ENCODE data around the gene VPS37B.

The VPS37B gene

DNA sequence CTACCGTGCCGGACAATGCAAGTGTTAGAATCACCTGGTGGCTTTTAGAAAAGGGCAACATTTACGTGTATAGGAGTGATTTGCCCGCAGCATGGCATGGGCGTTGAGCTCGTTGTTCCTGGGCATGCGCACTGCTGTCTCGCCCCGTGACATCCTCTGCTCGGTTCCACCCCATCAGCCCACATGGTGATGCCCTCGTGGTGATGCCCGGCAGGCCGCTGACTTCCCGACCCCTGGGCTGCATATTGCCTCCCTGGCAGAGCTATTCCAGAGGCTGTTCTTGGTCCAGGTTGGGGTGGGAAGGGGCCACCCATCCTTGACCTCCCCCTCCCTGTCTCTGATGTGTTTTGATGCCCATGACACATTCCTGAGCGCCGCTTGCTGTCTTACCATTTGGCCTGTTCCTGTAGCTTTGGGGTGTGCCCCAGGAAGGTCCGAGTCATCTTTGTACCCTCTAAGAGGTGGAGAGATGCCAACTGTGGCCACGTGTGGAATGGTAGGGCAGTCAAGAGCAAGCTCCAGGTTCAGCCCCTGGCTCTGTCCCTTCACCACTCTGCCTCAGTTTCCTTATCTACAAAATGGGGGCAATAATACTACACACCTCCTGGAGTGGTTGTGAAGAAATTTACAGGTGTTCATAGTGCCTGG, 55.9 kb downstream of the VPS37B start:
- DNase-seq, result no peak
- no peak for ATAC-seq

DNA sequence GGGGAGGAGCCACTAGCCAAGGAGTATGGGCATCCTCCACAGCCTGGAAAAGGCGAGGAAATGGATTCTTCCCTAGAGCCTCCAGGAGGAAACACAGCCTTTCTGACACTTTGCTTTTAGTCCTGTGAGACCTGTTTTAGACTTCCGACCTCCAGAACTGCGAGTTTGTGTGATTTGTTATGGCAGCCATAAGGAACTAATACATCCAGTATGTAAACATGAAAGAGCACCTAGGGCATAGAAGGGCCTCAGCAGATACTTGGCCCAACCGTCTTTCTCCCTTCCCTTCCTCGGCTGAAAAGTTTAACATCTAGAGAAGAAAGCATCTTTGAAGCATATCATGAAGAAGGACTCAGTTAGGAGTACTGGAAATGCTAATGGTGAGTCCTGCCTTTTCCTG, 57.1 kb downstream of the VPS37B start:
- ATAC-seq, result no peak
- no peak for DNase-seq

DNA sequence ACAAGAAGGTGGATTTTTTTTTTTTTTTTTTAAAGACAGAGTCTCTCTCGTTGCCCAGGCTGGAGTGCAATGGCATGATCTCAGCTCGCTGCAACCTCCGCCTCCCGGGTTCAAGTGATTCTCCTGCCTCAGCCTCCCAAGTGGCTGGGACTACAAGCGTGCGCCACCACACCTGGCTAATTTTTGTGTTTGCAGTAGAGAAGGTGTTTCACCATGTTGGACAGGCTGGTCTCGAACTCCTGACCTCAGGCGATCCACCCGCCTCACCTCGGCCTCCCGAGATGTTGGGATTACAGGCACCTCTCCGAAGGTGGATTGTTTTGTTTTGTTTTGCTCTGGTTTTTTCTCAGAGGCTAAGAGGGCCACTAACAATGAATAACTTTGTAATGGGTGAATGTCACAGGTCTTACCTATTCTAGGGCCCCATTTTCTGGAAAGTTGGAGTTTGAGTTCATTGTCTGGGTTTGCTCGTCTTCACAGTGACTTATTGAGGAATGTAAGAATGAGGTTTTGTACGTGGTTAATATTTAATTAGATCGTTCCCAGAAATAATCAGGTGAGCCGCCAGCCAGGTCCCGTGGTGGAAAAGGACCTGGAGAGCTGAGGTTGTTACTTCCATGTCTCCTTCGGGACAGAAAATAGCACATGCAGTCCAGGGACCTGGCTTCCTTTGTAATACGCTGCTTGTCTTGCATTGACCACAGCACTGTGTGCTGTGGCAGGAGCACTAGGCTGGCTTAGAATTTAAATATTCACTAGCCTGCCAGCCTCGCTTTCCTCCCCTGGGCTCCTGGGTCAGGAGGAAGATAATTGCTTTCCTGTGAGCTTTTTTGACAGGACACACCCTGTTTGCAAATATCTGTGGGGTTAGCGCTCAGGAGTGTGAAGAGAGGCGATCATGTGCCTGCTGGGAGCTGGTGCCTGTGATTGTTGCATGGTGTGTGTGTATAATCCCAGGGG, 58.3 kb downstream of the VPS37B start:
- DNase-seq, result no peak
- no peak for ATAC-seq

GRCh38 chr12:122836027-122836921, 59.6 kb downstream of the VPS37B start:
- ATAC-seq (peak; percentile 75), DNase-seq (peak; percentile 56)

GRCh38 chr12:122835750-122836026, 60.2 kb downstream of the VPS37B start:
- DNase-seq, result peak; percentile 48
- peak; percentile 57 for ATAC-seq

GRCh38 chr12:122834921-122835749, 60.8 kb downstream of the VPS37B start, which contains the start of gene HIP1R:
HIP1R (plus strand) TSS chr12:122835457; CDS start chr12:122835551, 94 bp downstream.
- DNase-seq (peak; percentile 77), ATAC-seq (peak; percentile 50)

GRCh38 chr12:122834104-122834920, 61.6 kb downstream of the VPS37B start:
- ATAC-seq (no peak), DNase-seq (peak; percentile 26)

DNA sequence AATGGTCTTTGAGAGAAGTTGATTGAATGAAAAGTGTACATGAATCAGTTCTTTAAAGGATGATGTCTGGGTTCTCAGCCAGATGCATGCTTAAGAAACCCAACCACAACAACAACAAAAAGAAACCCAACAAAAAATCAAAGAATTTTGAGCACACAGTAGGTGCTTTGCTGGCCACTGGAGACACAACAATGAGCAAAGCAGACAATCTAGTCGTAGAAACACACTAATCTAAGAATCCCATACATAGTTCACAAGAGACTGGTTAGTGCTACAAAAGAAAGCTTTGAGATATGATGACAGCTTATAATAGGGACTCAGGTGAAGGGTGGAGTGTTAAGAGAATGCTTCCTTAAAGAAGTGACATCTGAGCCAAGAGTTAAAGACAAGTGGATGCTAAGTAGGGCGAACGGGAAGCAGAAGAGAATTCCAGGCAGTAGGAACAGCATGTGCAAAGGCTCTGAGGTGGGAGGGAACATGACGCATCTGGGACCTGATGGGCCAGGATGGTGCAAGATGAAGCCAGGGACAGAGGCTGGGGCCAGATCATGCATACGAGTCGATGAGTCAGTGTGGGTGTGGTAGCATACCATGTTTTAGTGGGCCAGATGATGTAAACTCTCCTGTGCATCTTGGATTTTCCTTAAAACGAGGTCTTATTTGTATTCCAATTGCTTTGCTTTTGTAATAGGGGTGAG, 65.3 kb downstream of the VPS37B start:
- DNase-seq (no peak), ATAC-seq (no peak)

DNA sequence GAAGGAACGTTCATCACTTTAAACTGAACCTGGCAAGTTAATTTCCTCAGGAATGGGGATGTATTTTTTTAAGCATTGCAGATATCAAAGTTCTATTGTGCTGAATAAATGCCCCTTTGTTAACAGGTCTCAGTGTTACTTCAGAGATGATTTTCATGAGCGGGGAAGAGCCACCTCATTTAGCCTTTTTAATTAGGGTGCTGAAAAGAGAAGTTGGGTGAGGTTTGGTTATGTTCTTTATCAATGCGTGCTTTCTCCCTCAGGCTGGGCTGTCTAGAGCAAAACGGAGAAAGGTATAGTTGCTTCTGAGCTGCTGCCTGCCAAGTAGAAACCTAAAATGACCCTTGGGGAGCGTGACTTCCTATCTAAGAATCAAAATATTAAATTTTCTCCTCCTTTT, 68.7 kb downstream of the VPS37B start:
- no peak for ATAC-seq
- no peak for DNase-seq

- ATAC-seq (no peak), DNase-seq (no peak)
Measured at GRCh38 chr12:122825773-122826724, 69.9 kb downstream of the VPS37B start.

- ATAC-seq (no peak), DNase-seq (no peak)
Measured at GRCh38 chr12:122823429-122823828, 72.5 kb downstream of the VPS37B start.

DNA sequence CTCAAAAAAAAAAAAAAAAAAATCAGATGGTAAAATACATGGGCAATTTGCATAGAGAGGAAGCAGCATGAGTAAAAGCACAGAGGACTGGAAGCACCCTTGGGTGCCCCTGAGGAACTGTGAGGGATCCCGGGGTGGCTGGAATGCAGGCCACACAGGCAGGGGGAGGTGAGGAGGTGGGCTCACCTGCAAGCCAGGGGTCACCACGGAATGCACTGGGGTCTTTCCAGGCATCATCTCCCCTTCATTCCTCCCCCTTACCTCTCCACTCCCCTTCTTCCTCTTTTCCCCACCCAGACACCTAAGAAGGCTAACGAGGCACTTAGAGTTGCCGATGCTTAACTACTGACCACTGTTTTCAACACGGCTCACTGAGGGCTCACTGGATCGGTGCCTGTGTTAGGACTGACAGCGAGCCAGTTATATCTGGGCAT, 75.1 kb downstream of the VPS37B start:
- DNase-seq (no peak), ATAC-seq (no peak)

GRCh38 chr12:122820138-122820537, 75.8 kb downstream of the VPS37B start:
- ATAC-seq (no peak), DNase-seq (no peak)

DNA sequence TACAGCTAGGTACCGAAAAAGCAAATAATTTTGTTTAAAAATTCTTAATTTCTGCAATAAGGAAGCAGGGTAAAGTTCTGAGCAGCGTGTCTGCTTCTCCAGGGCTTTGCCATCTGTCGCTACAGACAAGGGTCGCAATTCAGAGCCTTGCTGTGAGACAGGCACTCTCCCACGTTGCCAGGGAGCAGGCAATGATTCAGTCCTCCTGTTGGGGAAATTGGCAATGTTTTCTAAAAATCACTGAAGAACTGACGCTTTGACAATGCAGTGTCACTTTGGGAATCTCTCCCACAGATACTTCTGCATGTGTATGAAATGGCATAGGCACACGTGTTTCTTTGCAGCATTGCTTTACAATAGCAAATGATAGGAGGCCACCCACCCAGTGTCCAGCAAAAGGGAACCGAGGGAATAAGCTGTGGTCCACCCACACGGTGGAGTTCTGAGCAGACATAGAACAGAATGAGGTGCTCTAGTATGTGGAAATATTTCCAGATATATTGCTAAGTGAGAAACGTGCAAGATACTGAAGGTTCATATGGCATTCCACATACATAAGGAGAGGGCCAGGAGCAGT, 76.6 kb downstream of the VPS37B start:
- ATAC-seq, result no peak
- no peak for DNase-seq
